GM12873 (cell line): Measurements from ENCODE around the gene TBC1D19.
A peak's percentile ranks its signal among the peaks of the same experiment; 100 is the strongest.

Experiments
- CTCF ChIP-seq: IDR thresholded peaks from 2 replicates; pipeline ENCODE4 v1.5.1; 2012; ENCODE audit warnings: low read depth, mild to moderate bottlenecking, moderate library complexity, low read length, control low read depth; ENCODE audit not compliant: insufficient read depth; ENCODE audit errors: missing control alignments

Gene TBC1D19

GRCh38 chr4:26583865-26584652 is at the start of gene TBC1D19:
Gene TBC1D19 (plus strand): TSS chr4:26584084. CDS start chr4:26584194, 110 bp downstream.
- TF ChIP-seq CTCF, result peak; percentile 7

DNA sequence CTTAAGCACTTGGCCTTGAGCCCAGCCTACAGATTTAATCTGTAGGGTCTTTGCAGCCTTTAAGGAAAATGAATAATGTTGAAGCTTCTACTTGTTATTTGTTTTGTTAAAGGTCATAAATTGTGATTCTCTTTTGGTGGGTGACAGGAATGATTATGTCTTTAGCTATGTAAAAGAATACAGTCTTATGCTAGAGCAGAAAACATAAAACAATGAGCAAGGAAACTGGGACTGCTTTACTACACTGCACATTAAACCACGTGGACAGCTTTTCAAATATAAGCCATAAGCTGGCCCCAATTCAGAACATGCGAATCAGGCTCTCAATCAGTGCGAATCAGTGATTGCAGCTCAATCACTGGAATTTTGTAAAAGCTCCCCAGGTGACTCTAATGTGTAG is 40.9 kb upstream of the TBC1D19 start:
- no peak for TF ChIP-seq CTCF

DNA sequence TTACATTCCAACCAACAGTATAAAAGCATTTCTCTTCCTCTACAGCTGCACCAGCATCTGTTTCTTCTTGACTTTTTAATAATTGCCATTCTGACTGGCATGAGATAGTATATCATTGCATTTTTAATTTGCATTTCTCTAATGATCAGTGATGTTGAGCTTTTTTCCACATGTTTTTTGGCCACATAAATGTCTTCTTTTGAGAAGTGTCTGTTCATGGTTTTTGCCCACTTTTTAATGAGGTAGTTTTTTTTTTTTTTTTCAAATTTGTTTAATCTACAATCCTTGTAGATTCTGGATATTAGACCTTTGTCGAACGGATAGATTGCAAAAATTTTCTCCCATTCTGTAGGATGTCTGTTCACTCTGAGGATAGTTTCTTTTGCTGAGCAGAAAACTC is 39.5 kb upstream of the TBC1D19 start:
- no peak for TF ChIP-seq CTCF

DNA sequence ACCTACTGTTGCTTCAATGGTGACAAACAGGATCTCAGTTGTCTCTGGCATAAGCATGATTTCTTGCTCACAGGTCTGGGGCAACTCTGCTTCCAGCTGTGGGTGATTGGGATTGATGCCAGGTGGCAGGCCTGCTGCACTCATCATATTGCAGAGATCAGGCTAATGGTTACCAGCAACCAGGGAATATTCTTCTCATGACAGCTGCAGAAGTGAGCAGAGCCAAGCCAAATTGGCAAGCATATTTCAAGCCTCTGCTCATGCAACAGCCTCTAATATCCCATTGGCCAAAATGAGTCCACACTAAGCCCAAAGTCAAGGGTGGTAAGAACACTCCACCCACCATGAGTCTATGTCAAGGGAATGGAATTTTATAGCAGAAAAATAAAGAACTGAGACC is 26.7 kb upstream of the TBC1D19 start:
- TF ChIP-seq CTCF, result no peak

DNA sequence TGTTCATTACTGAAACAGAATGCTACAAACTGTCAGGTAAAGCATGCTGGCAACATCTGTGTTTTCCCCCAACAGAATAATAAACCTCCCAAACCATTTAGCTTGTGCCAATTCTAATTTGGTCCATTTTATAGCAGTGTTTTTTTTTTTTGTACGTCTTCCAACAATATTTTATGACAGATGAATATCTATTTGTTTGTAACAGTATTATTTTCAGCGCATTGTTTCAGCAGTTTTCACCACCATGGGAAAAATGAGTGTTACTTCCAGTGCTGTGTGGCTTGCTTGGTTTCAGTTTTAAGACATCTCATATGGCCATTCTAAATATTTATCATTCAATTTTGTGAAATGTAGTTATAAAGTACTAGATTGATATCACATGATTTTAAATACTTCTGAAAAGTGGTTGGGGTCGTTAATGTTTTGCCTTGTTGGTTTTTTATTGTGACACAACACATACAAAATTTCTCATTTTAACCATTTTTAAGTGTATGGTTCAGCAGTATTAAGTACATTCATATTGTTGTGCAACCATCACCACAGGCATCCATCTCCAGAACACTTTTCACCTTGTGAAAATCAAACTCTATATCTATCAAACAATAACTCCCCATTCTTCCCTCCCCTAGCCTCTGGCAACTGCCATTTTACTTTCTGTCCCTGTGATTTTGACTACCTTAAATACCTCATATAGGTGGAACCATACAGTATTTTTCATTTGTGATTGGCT is 25.6 kb upstream of the TBC1D19 start:
- TF ChIP-seq CTCF, result no peak

DNA sequence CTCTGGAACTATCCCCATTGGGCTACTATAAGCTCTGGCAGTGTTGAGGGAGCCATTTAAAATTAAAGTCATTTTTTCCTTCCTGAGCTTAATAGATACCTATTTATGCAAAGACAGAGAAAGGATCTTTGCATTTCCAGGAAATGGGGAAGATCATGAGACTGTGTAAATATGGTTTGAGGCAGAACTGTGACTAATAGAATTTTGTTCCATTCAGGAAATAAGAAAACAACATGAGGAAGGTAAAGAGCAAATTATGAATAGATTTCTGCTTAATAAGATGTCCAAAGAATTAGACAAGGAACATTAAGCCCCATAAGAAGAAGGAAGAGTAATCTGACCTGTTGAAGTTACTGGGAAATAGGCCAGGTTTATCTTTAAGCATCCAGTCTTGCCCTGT is 17.8 kb upstream of the TBC1D19 start:
- TF ChIP-seq CTCF, result no peak

DNA sequence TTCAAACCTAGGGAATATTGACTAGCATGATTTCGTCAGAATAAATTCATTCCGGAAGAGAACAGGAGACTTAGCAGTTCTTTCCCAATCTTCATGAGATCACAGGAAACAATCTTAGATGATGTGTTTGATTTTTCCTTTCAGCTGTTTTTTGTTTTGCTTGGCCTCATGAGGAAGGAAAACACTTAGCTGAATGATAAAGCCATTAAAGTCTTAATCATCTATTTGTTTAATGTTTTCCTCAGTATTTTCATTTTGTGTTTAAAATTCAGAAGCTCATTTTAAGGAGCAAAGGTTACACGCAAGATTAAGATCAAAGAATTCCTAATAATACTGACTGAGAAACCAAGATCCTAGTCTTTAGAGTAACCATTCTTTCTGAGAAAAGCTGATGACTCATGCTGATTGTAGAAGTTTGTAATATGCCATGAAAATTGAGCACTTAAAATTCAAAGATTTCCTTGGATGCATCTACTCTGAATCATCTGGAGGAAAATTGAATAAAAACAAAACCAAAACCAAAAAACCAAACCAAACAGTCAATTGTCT is 15.4 kb upstream of the TBC1D19 start:
- no peak for TF ChIP-seq CTCF
